ENCODE data around the gene VSIG10.
A peak's percentile ranks its signal among the peaks of the same experiment; 100 is the strongest.

VSIG10 gene

GRCh38 chr12:118060301-118061010, 43.4 kb downstream of the VSIG10 start:
- H3K4me3 ChIP-seq (ENCODE audit: low read depth, low read length), result peak overlapping the region; percentile 67

GRCh38 chr12:118059341-118060191, 44.2 kb downstream of the VSIG10 start:
- H3K4me3 ChIP-seq (ENCODE audit: low read depth, low read length), result peak overlapping the region; percentile 67

DNA sequence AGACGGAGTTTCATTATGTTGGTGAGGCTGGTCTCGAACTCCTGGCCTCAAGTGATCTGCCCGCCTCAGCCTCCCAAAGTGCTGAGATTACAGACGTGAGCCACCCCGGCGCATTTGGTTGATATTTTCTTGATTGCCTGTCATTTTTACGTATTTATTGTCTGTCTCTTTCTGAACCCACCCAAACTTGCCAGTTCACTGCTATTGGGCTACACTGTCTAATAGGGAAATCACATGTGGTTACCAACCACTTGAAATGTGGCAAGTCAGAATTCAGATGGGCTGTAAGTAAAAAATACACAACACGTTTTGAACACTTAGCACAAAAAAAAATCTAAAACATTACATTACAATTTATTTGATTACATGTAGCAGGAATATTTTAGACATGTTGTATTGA, 44.9 kb downstream of the VSIG10 start:
- no peak overlapping the region for H3K4me3 ChIP-seq (ENCODE audit: low read depth, low read length)

GRCh38 chr12:118058227-118058626, 45.6 kb downstream of the VSIG10 start:
- no peak overlapping the region for H3K4me3 ChIP-seq (ENCODE audit: low read depth, low read length)

DNA sequence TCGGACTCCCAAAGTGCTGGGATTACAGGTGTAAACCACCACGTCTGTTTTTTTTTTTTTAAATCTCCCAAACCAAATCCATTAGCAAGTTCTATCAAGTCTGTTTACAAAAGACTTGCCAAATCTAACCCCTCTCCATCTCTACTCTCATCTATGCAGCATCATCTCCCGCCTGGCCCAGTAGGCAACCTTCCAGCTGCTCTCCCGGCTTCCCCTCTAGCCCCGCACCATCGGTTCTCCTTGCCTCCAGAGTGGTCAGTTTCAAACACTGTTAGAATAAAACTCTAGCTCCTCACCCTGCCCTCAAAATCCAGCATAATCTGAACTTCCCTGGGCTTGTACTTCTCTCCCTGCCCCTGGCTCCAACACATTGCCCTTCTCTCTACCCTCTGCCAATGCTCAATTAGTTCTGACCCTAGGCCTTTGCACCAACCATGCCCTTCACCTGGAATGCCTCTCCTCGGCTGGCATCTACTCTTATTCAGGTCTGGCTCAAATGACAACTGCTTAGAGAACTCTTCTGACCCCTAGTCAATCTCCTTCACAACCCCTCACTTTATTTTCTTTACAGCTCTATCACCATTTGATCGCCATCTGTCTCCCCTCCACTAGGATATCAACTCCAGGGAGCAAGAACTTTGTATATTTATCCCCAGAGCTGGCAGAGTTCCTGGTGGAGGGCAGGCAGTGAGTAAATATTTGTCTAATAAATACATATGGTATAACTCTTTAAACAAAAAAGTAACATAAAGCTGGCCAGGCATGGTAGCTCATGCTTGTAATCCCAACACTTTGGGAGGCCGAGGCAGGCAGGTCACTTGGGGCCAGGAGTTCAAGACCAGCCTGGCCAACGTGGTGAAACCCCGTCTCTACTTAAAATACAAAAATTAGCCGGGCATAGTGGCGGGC, 47.7 kb downstream of the VSIG10 start:
- H3K4me3 ChIP-seq (ENCODE audit: low read depth, low read length), result no peak overlapping the region

DNA sequence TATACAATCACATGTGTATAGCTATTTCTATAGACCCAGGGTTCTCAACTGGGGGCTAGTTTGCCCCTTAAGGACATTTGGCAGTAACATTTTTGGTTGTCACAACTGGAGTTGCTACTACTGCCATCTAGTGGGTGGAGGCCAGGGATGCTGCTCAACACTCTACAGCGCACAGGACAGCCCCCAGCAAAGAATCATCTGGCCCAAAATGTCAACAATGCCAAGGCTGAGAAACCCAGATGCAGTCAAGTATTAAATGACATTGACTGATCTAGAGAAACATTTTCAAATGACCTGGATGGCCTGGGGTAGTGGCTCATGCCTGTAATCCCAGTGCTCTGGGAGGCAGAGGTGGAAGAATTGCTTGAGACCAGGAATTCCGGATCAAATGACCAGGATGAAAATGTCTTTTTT, 48.7 kb downstream of the VSIG10 start:
- no peak overlapping the region for H3K4me3 ChIP-seq (ENCODE audit: low read depth, low read length)

DNA sequence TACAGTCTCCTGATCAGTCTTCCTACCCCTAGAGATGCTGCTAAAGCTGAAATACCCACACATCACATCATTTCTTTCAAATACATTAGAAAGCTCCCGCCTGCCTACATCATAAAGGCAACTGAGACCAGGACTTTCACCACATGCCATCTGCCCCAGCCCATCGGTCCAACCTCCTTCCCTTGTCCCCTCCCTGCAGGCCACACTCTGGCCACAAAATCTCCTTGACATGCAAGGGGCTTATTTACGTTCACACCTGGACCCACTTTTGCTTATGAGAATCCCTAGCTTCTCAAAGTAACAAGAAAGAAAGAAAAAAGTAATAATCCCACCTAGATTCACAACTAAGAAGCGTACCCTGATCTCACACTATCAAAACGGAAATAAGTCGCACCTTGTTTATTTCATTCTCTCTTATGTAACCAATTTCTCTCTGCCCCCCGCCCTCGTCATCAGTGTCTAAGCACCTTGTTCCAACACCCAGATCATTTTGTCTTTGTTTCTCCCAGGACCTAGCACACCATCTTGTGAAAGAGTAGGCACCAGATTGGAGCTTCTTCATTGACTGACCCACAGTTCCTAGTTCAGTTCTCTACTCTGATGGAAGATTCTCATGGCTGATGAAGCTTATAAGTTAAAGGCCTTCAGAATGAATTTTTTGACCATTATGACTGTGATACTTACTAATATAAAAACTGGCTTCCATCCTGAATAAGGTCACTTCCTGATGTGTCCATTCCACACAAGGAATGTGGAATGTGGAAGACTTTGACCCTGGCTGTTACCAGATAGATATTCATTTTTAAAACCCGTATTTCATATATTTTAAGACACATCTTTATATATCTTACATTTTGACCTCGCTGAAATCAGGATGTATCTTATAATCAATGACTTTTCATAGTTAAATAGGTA, 50.5 kb downstream of the VSIG10 start:
- no peak overlapping the region for H3K4me3 ChIP-seq (ENCODE audit: low read depth, low read length)

DNA sequence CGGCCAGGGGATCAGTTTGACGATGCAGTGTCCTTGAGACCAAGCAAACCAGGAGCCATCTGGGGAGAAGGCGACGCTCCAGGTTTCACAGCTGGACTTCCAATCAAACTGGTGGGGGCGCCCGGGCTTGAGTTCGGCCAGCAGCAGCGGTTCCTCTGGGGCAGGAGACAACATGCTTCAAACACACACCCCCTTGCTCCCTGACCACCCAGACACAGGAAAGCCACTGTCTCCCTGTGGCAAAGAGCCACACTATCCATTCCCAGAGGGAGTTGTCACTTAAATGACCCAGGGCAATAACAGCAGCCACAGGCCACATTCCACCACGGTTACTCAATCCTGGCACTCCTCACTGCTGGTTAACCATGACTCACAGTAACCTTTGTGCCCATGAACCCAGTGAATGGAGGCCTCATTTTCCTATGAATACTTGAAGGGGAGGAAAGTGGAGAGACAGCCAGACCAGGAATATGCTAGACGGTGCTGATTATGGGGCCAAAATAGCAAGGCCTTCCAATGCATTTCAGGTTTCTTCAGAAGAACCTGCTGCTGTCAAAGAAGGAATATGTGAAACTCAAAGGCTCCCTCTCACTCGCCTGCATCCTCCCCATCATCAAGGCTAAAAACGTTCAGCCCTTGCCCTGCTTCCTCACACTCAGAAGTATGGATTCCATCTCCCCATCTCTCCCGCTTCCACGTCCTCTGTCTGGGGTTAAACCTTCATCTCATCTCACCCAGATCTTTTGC, 51.3 kb downstream of the VSIG10 start:
- H3K4me3 ChIP-seq (ENCODE audit: low read depth, low read length), result no peak overlapping the region

GRCh38 chr12:118050972-118051910, 52.6 kb downstream of the VSIG10 start:
- H3K4me3 ChIP-seq (ENCODE audit: low read depth, low read length), result no peak overlapping the region

- no peak overlapping the region for H3K4me3 ChIP-seq (ENCODE audit: low read depth, low read length)
Observed at GRCh38 chr12:118046430-118046829, 57.4 kb downstream of the VSIG10 start.

DNA sequence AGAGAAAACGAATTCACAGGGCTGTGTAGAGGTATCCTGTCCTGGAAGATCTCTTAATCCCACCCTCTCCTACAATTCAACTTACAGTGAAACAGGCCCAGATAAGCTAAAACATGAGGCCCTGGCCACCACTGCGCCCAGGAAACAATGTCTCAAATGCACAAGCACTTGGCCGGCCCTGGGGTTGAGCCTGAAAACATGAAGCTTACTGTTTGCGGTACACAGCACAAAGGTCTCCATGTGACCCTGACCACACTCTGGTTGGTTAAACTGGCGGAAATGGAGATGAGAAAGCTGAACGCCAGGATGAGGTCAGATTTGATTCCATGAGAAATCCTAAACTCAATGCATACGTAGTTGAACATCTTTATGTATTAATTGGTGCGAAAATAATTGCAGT, 59.2 kb downstream of the VSIG10 start:
- no peak overlapping the region for H3K4me3 ChIP-seq (ENCODE audit: low read depth, low read length)

DNA sequence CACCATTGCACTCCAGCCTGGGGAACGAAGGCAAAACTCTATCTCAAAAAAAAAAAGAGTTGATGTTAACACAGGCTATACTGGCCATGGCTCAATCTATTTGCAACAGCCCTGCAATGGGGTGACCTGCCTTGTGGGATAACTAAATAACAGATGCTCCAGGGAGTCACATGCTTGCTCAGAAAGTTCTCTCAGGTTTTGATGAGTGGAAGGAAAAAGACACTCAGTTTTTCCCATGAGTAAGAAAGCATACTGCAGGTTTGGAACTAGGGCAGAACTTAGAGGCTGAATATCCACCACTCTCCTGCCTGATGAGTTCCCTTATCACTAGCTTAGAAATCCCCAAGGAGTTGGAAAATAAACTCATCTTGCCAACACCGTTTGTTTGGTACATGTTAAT, 59.7 kb downstream of the VSIG10 start:
- H3K4me3 ChIP-seq (ENCODE audit: low read depth, low read length), result no peak overlapping the region

GRCh38 chr12:118042091-118042490, 61.7 kb downstream of the VSIG10 start:
- H3K4me3 ChIP-seq (ENCODE audit: low read depth, low read length), result no peak overlapping the region

- H3K4me3 ChIP-seq (ENCODE audit: low read depth, low read length), result no peak overlapping the region
Observed at GRCh38 chr12:118038137-118038536, 65.7 kb downstream of the VSIG10 start.

DNA sequence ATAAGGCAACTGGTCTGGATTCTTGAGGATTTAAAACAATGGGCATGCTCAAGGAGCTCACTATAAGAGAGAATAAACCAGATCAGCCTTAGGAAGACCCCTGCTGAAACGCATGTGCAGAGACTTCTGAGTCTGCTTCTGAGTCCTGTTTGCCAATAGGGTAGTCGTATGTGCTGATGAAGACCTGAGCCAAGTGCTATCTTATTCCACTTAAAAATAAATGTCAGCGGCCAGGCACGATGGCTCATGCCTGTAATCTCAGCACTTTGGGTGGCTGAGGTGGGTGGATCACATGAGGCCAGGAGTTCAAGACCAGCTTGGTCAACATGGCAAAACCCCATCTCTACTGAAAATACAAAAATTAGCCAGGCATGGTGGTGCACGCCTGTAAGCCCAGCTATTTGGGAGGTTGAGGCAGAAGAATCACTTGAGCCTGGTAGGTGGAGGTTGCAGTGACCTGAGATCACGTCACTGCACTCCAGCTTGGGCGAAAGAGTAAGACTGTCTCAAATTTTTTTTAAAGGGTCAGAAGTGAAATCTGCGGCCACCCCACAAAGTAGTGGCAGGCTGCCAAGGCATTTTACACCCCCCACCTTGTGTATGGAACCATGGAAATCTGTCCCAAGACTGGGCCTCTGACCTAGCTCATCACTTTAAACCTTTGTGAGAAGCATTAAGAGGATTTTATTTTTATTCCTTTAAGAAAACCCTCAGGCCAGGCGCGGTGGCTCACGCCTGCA, 67.0 kb downstream of the VSIG10 start:
- H3K4me3 ChIP-seq (ENCODE audit: low read depth, low read length), result no peak overlapping the region

DNA sequence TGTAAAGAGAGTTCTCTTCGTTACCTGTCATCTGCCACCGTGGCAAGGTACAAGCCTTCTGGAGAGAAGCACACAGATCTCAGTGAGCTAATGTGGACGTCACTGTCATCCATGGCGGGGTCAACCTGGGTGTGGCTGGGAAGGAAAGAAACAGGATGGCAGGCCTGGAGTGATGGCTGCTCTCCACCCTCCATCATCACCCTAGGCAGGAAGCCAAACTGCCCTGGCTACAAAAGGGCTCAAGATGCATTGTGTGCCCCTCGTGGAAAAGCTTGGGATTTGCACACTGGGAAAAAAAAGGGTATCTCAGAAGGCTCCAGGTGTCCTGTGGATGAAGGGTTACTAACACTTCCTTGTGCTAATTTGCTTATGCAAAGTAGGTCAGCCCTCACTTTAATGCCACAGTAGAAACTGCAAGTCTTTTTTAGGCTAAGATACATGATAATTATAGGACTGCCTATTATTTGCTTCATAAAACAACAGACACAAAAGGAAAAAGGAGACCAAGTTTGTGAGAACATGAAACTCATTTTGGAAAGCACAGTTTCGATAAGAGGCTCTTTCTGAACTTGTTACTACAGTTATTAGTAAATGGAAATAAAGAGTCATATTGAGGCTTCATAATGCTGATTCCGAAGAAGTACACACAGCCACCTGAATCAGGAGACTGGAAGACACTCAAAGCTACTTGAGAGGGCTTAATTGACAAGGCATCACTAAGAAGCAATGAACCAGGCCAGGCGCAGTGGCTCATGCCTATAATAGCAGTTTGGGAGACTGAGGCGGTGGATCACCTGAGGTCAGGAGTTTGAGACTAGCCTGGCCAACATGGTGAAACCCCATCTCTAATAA, 68.4 kb downstream of the VSIG10 start:
- H3K4me3 ChIP-seq (ENCODE audit: low read depth, low read length), result no peak overlapping the region
